Osteoblast (primary cell): ENCODE data around the gene ZNF674. TPM values are rescaled to one million over a fixed set of nuclear protein-coding genes. Genes with fewer than 3 reads are reported as not detected.
"Not testable (repeated sequence)": the region's sequence is repeated elsewhere in the genome, so short reads cannot be mapped to it uniquely, and the experiment has no call there.

Source experiments
- DNase-seq: peaks from one replicate; pipeline ENCODE4 v3.0.0; 2011; ENCODE audit warnings: low spot score, mixed read lengths; ENCODE audit not compliant: insufficient read length; ENCODE audit errors: missing footprints
- H2AFZ ChIP-seq: 2 replicates; pipeline ENCODE4 v1.6.0; 2011; ENCODE audit warnings: mild to moderate bottlenecking, low read length
- H3K27ac ChIP-seq: 2 replicates; pipeline ENCODE4 v1.5.1; 2011; ENCODE audit warnings: mild to moderate bottlenecking, low read depth, low read length, moderate library complexity
- H3K27me3 ChIP-seq: 2 replicates; pipeline ENCODE4 v1.6.0; 2012; ENCODE audit warnings: mild to moderate bottlenecking, control low read depth, inconsistent platforms, low read length, moderate library complexity; ENCODE audit not compliant: insufficient read depth
- H3K36me3 ChIP-seq: 2 replicates; pipeline ENCODE4 v1.5.1; 2011; ENCODE audit warnings: mild to moderate bottlenecking, low read length, control low read depth, moderate library complexity; ENCODE audit not compliant: insufficient read depth
- H3K4me1 ChIP-seq: 2 replicates; pipeline ENCODE4 v1.5.1; 2011; ENCODE audit warnings: mild to moderate bottlenecking, low read length, control low read depth, moderate library complexity; ENCODE audit not compliant: insufficient read depth
- H3K4me2 ChIP-seq: 2 replicates; pipeline ENCODE4 v1.6.0; 2011; ENCODE audit warnings: mild to moderate bottlenecking, low read length; ENCODE audit not compliant: insufficient read depth
- H3K4me3 ChIP-seq: fragments of 200-600 bp; sonication (generic); 3 replicates; pipeline ENCODE4 v1.5.1; 2012; ENCODE audit warnings: mild to moderate bottlenecking, low read length, inconsistent platforms; ENCODE audit not compliant: insufficient read depth
- H3K79me2 ChIP-seq: 2 replicates; pipeline ENCODE4 v1.6.0; 2012; ENCODE audit warnings: mild to moderate bottlenecking, low read length, control low read depth, inconsistent platforms; ENCODE audit not compliant: insufficient read depth
- H3K9me3 ChIP-seq: 2 replicates; pipeline ENCODE4 v1.5.1; 2011; ENCODE audit warnings: low read depth, low read length, control low read depth
- H4K20me1 ChIP-seq: 2 replicates; pipeline ENCODE4 v1.6.0; 2012; ENCODE audit warnings: mild to moderate bottlenecking, low read length, control low read depth; ENCODE audit not compliant: insufficient read depth
- CTCF ChIP-seq: IDR thresholded peaks from 2 replicates; pipeline ENCODE4 v1.5.1; 2011; ENCODE audit warnings: mild to moderate bottlenecking, low read depth, low read length, moderate library complexity; ENCODE audit errors: extremely low read depth
- total RNA-seq: library from RNA; depleted of rRNA; stranded (reverse); fragments of >200 nt; gene quantifications from 2 replicates; pipeline ENCODE4 v1.2.3, GENCODE V29; 2012

Gene ZNF674
- total RNA-seq, 1 donor, result 4.7 TPM

- H3K9me3 ChIP-seq, result no peaks in the 10 kb centered on the region
- no peak for DNase-seq
Observed at GRCh38 chrX:46463682-46464081, 81.5 kb downstream of the ZNF674 start.

GRCh38 chrX:46461660-46462191 is 83.5 kb downstream of the ZNF674 start:
- Histone ChIP-seq H4K20me1 (no peaks in the 10 kb centered on the region), H3K9me3 (no peaks in the 10 kb centered on the region)
- no peak for TF ChIP-seq CTCF

More at GRCh38 chrX:46463682-46464081, 81.5 kb downstream of the ZNF674 start:
- H3K27me3 ChIP-seq, result no peaks in the 10 kb centered on the region
- no peaks in the 10 kb centered on the region for H3K79me2 ChIP-seq
- H4K20me1 ChIP-seq, result no peaks in the 10 kb centered on the region
- TF ChIP-seq CTCF, result no peak
- no peak overlapping the region for H2AFZ ChIP-seq
- H3K36me3 ChIP-seq, result peaks cover 14% of the 10 kb centered on the region
- H3K4me2 ChIP-seq, result no peak overlapping the region
- no peak overlapping the region for H3K27ac ChIP-seq
- H3K4me1 ChIP-seq, result no peaks in the 10 kb centered on the region
- H3K4me3 ChIP-seq, result no peak overlapping the region

GRCh38 chrX:46460801-46461659 is 84.2 kb downstream of the ZNF674 start:
- H3K27me3 ChIP-seq, H2AFZ ChIP-seq, H4K20me1 ChIP-seq, DNase-seq, H3K79me2 ChIP-seq, H3K4me1 ChIP-seq, H3K9me3 ChIP-seq, H3K4me2 ChIP-seq, H3K27ac ChIP-seq, H3K4me3 ChIP-seq: not testable (repeated sequence)
- peaks cover 11% of the 10 kb centered on the region for H3K36me3 ChIP-seq

More at GRCh38 chrX:46461660-46462191, 83.5 kb downstream of the ZNF674 start:
- Histone ChIP-seq H2AFZ (no peak overlapping the region), H3K4me3 (no peak overlapping the region), H3K27me3 (no peaks in the 10 kb centered on the region), H3K4me2 (no peak overlapping the region), H3K79me2 (no peaks in the 10 kb centered on the region), H3K36me3 (peaks cover 9% of the 10 kb centered on the region), H3K27ac (no peak overlapping the region), H3K4me1 (no peaks in the 10 kb centered on the region)
- no peak for DNase-seq

GRCh38 chrX:46459603-46460002 is 85.6 kb downstream of the ZNF674 start:
- H3K79me2 ChIP-seq, result no peaks in the 10 kb centered on the region
- H3K4me1 ChIP-seq, result no peaks in the 10 kb centered on the region
- H3K36me3 ChIP-seq, result peaks cover 11% of the 10 kb centered on the region
- no peaks in the 10 kb centered on the region for H3K27me3 ChIP-seq
- no peak for DNase-seq
- H4K20me1 ChIP-seq, result no peaks in the 10 kb centered on the region
- no peak for TF ChIP-seq CTCF
- H2AFZ ChIP-seq, result no peak overlapping the region
- no peak overlapping the region for H3K4me3 ChIP-seq
- H3K27ac ChIP-seq, result no peak overlapping the region
- H3K9me3 ChIP-seq, result no peaks in the 10 kb centered on the region
- no peak overlapping the region for H3K4me2 ChIP-seq
